ENCODE results near the gene MEOX1. TPM values are rescaled to one million over a fixed set of nuclear protein-coding genes. Genes with fewer than 3 reads are reported as not detected.
A peak's percentile ranks its signal among the peaks of the same experiment; 100 is the strongest.

Gene MEOX1
- total RNA-seq, 1 experiment from 2014 or later = not detected

- ChIA-PET CTCF (interaction anchor here (0.8 to 2.7 kb wide), 3 partner anchors 13 to 84 kb away, joined by 3 to 29 read pairs (median 4); no protein-coding TSS in a partner anchor), POLR2A (no interaction called here)
- Mint-ChIP-seq H3K4me3 (no peak overlapping the region), H3K36me3 (no peaks in the 10 kb centered on the region), H3K4me1 (peaks cover 54% of the 10 kb centered on the region), H3K27me3 (ENCODE audit: low read depth) (no peaks in the 10 kb centered on the region; the same call in 1 of the 2 replicates), H3K9me3 (no peaks in the 10 kb centered on the region), H3K27ac (no peak overlapping the region)
- DNase-seq (ENCODE audit: low spot score) = no peak
- TF ChIP-seq FOXJ3 (CRISPR knock-in tag; IDR thresholded peaks at IDR 0.05; ENCODE audit: borderline replicate concordance) (no peak), KAT7 (CRISPR knock-in tag; IDR thresholded peaks at IDR 0.05; ENCODE audit: borderline replicate concordance) (no peak), IRF2 (CRISPR knock-in tag; IDR thresholded peaks at IDR 0.05; ENCODE audit: borderline replicate concordance, low read depth) (no peak), TEAD1 (CRISPR knock-in tag; IDR thresholded peaks at IDR 0.05) (no peak), ESRRA (CRISPR knock-in tag; IDR thresholded peaks at IDR 0.05; ENCODE audit: borderline replicate concordance) (no peak)
- ATAC-seq = no peak
These were observed 767 bp downstream of the MEOX1 start for GRCh38 chr17:43660816-43661493.

DNA sequence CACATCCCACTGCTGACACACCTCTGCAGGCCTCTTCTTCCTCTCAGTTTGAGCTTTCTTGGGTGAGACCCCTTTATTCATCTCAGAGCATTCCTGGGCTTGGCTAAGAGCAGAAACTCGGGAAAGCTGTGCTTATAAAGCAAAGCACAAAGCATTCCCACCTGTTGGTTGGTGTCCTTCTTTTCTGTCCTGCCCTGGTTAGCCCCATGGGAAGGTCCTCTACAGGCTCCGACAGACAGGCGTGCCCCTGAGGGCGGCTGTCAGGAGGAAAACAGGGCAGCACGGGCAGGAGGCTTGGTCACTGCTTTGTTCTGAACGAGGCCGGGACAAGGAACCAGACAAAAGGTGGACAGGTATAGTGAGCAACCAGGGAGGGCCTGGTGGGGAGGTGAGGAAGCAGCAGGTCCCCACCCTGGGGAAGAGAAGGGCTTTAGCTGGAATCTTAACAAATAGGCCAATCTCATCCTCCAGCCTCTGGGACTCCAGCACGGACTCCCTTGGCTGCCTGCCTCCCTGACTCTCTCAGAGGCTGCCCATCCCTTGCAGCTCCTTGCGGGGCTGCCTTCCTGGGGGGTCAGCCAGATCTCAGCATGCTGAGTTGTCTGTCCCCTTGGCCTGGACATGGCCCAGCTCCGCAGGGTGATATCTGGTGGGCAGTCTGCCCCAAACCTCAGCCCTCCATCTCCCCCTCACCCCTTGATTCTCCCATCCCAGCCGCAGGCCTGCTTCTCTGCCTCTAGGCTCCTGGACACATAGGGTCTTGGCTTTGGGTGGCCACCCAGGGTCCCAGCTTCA lies 1.7 kb downstream of the MEOX1 start:
- H3K4me3 Mint-ChIP-seq = no peak overlapping the region
- DNase-seq (ENCODE audit: low spot score) (no peak), ATAC-seq (no peak)
- H3K27me3 Mint-ChIP-seq (ENCODE audit: low read depth) = no peaks in the 10 kb centered on the region; the same call in 1 of the 2 replicates
- CTCF ChIA-PET = interaction anchor here (1.5 to 2.7 kb wide), 3 partner anchors 11 to 83 kb away, joined by 4 to 29 read pairs (median 7); no protein-coding TSS in a partner anchor
- H3K27ac Mint-ChIP-seq = no peak overlapping the region
- H3K36me3 Mint-ChIP-seq = no peaks in the 10 kb centered on the region
- POLR2A ChIA-PET = no interaction called here
- H3K4me1 Mint-ChIP-seq = peaks cover 53% of the 10 kb centered on the region
- no peaks in the 10 kb centered on the region for H3K9me3 Mint-ChIP-seq
- no peak for TF ChIP-seq GRHL2 (CRISPR knock-in tag; IDR thresholded peaks at IDR 0.05; ENCODE audit: insufficient replicate concordance, severe bottlenecking)
- TF ChIP-seq, protein P1, sequence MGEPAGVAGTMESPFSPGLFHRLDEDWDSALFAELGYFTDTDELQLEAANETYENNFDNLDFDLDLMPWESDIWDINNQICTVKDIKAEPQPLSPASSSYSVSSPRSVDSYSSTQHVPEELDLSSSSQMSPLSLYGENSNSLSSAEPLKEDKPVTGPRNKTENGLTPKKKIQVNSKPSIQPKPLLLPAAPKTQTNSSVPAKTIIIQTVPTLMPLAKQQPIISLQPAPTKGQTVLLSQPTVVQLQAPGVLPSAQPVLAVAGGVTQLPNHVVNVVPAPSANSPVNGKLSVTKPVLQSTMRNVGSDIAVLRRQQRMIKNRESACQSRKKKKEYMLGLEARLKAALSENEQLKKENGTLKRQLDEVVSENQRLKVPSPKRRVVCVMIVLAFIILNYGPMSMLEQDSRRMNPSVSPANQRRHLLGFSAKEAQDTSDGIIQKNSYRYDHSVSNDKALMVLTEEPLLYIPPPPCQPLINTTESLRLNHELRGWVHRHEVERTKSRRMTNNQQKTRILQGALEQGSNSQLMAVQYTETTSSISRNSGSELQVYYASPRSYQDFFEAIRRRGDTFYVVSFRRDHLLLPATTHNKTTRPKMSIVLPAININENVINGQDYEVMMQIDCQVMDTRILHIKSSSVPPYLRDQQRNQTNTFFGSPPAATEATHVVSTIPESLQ (CRISPR knock-in tag; IDR thresholded peaks at IDR 0.05) = no peak

DNA sequence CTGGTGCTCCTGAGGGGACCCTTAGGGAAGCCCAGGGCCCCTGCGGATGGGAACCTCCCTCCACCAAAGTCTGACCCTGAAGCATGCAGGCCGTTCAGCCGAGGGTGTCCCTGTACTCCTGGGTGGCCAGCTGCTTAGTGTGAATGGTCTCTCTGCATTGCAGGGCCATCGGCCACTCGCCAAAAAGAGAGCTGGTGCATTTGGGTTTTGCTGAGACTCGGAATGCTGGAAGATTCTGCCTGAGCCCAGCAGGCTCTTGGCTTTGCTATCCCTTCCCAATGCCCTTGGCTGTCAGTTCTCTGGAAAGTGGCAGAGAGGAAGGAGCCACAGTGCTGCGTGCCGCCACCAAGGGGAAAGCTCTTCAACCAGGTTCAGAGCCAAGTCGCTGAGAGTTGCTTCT lies 2.8 kb downstream of the MEOX1 start:
- no peaks in the 10 kb centered on the region for H3K9me3 Mint-ChIP-seq
- H3K27me3 Mint-ChIP-seq (ENCODE audit: low read depth) = no peaks in the 10 kb centered on the region; the same call in 1 of the 2 replicates
- no peaks in the 10 kb centered on the region for H3K36me3 Mint-ChIP-seq
- no peak overlapping the region for H3K4me3 Mint-ChIP-seq
- DNase-seq (ENCODE audit: low spot score) = no peak
- ChIA-PET POLR2A (interaction anchor here (0.6 kb wide), 1 partner anchor 62 kb away, joined by 4 read pairs; no protein-coding TSS in a partner anchor), CTCF (interaction anchor here (0.6 to 2.7 kb wide), 5 partner anchors 10 to 187 kb away, joined by 3 to 29 read pairs (median 3); no protein-coding TSS in a partner anchor)
- H3K27ac Mint-ChIP-seq = peak overlapping the region; percentile 60; the same call in 1 of the 2 replicates
- TF ChIP-seq NFYB (CRISPR knock-in tag; conservative IDR thresholded peaks at IDR 0.05; ENCODE audit: low read depth) (no peak), ZNF671 (CRISPR knock-in tag; IDR thresholded peaks at IDR 0.05) (no peak), ZNF396 (CRISPR knock-in tag; IDR thresholded peaks at IDR 0.05; ENCODE audit: borderline replicate concordance) (no peak), CREB1 (CRISPR knock-in tag; IDR thresholded peaks at IDR 0.05) (no peak), TEAD4 (CRISPR knock-in tag; IDR thresholded peaks at IDR 0.05) (no peak), CBFB (CRISPR knock-in tag; IDR thresholded peaks at IDR 0.05; ENCODE audit: low read depth) (no peak), ETV6 (CRISPR knock-in tag; IDR thresholded peaks at IDR 0.05) (no peak), GTF2I (CRISPR knock-in tag; conservative IDR thresholded peaks at IDR 0.05) (no peak), EMX1 (CRISPR knock-in tag; IDR thresholded peaks at IDR 0.05) (no peak), SP1 (CRISPR knock-in tag; conservative IDR thresholded peaks at IDR 0.05) (no peak), HMGA2 (CRISPR knock-in tag; IDR thresholded peaks at IDR 0.05) (no peak), ZMAT4 (CRISPR knock-in tag; IDR thresholded peaks at IDR 0.05) (no peak), ATF1 (CRISPR knock-in tag; IDR thresholded peaks at IDR 0.05) (no peak), NR2C2 (CRISPR knock-in tag; IDR thresholded peaks at IDR 0.05) (no peak)
- TF ChIP-seq, protein P2, sequence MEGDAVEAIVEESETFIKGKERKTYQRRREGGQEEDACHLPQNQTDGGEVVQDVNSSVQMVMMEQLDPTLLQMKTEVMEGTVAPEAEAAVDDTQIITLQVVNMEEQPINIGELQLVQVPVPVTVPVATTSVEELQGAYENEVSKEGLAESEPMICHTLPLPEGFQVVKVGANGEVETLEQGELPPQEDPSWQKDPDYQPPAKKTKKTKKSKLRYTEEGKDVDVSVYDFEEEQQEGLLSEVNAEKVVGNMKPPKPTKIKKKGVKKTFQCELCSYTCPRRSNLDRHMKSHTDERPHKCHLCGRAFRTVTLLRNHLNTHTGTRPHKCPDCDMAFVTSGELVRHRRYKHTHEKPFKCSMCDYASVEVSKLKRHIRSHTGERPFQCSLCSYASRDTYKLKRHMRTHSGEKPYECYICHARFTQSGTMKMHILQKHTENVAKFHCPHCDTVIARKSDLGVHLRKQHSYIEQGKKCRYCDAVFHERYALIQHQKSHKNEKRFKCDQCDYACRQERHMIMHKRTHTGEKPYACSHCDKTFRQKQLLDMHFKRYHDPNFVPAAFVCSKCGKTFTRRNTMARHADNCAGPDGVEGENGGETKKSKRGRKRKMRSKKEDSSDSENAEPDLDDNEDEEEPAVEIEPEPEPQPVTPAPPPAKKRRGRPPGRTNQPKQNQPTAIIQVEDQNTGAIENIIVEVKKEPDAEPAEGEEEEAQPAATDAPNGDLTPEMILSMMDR (IDR thresholded peaks at IDR 0.05) = no peak
- peaks cover 53% of the 10 kb centered on the region for H3K4me1 Mint-ChIP-seq
- ATAC-seq = no peak
